Fibroblast of peridontal ligament (primary cell): ENCODE measurements around the gene GATA3.

Source experiments
- DNase-seq: peaks from one replicate; pipeline ENCODE4 v3.0.0-alpha.2; 2010; ENCODE audit errors: extremely low read depth

Gene GATA3

GRCh38 chr10:8064436-8064835 is 9.9 kb downstream of the GATA3 start:
- no peak for DNase-seq

- DNase-seq: no peak
These were observed 11.2 kb downstream of the GATA3 start for GRCh38 chr10:8065651-8066050.

GRCh38 chr10:8066124-8066523 is 11.6 kb downstream of the GATA3 start:
- DNase-seq: no peak

GRCh38 chr10:8066797-8067196 is 12.3 kb downstream of the GATA3 start:
- DNase-seq: no peak

- DNase-seq: no peak
These were observed 14.6 kb downstream of the GATA3 start for GRCh38 chr10:8069108-8069507.

- DNase-seq: no peak
These were observed 15.1 kb downstream of the GATA3 start for GRCh38 chr10:8069627-8070026.

- no peak for DNase-seq
These were observed 16.0 kb downstream of the GATA3 start for GRCh38 chr10:8070440-8070839.

GRCh38 chr10:8071006-8071405 is 16.5 kb downstream of the GATA3 start:
- no peak for DNase-seq

- no peak for DNase-seq
These were observed 17.2 kb downstream of the GATA3 start for GRCh38 chr10:8071666-8072065.

- DNase-seq: no peak
These were observed 17.7 kb downstream of the GATA3 start for GRCh38 chr10:8072211-8072610.

- no peak for DNase-seq
These were observed 19.4 kb downstream of the GATA3 start for GRCh38 chr10:8073691-8074416.

- DNase-seq: no peak
These were observed 20.4 kb downstream of the GATA3 start for GRCh38 chr10:8074881-8075280.

GRCh38 chr10:8075282-8076260 is 21.1 kb downstream of the GATA3 start:
- no peak for DNase-seq

GRCh38 chr10:8076933-8077332 is 22.4 kb downstream of the GATA3 start:
- no peak for DNase-seq

GRCh38 chr10:8078027-8078426 is 23.5 kb downstream of the GATA3 start:
- DNase-seq: no peak

- DNase-seq: no peak
These were observed 24.6 kb downstream of the GATA3 start for GRCh38 chr10:8079126-8079525.

GRCh38 chr10:8084799-8085198 is 30.3 kb downstream of the GATA3 start:
- no peak for DNase-seq

- DNase-seq: no peak
These were observed 30.8 kb downstream of the GATA3 start for GRCh38 chr10:8085251-8085650.

GRCh38 chr10:8086315-8086714 is 31.8 kb downstream of the GATA3 start:
- no peak for DNase-seq

GRCh38 chr10:8088504-8088903 is 34.0 kb downstream of the GATA3 start:
- DNase-seq: no peak

GRCh38 chr10:8092428-8092827 is 37.9 kb downstream of the GATA3 start:
- DNase-seq: no peak

GRCh38 chr10:8095959-8096358 is 41.5 kb downstream of the GATA3 start:
- no peak for DNase-seq

GRCh38 chr10:8096931-8097330 is 42.4 kb downstream of the GATA3 start:
- no peak for DNase-seq
